ENCODE results near the gene GOLIM4.
A peak's percentile ranks its signal among the peaks of the same experiment; 100 is the strongest.
"Not testable (repeated sequence)": the region's sequence is repeated elsewhere in the genome, so short reads cannot be mapped to it uniquely, and the experiment has no call there.

GOLIM4 gene, protein sequence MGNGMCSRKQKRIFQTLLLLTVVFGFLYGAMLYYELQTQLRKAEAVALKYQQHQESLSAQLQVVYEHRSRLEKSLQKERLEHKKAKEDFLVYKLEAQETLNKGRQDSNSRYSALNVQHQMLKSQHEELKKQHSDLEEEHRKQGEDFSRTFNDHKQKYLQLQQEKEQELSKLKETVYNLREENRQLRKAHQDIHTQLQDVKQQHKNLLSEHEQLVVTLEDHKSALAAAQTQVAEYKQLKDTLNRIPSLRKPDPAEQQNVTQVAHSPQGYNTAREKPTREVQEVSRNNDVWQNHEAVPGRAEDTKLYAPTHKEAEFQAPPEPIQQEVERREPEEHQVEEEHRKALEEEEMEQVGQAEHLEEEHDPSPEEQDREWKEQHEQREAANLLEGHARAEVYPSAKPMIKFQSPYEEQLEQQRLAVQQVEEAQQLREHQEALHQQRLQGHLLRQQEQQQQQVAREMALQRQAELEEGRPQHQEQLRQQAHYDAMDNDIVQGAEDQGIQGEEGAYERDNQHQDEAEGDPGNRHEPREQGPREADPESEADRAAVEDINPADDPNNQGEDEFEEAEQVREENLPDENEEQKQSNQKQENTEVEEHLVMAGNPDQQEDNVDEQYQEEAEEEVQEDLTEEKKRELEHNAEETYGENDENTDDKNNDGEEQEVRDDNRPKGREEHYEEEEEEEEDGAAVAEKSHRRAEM

DNA sequence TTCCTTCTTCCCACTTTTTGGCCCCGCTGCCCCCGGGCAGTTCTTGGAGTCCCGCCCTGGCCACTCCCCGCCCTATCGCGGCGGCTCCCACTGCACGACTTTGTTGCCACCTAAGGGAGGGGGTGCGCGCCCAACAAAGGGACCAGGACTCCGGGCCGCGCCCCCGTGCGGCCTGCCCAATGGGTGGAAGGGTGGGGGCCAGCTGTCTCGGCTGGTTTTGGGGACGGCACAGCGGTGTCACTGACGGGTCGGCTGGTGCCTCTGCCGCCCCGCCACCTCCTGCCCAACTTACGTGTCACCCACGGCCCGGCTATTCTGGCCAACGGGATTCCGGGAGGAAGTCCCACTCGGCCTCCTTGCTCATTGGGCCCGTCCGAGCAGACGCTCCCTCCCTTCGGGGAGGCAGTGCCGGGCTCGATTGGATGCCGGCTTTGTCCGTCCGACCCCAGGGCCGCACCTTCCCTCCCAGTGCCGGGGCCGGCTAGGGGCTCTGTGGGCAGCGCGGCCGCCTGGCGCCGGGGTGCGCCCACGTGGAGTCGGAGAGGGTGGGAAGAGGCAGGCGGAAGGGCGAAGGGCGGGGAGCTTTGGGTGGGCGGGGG lies at the start of gene GOLIM4:
Gene GOLIM4, minus strand, starts transcription at position 314 of the 599 bp plus-strand sequence. CDS start 639 bp downstream, outside the sequence.
- peak; percentile 92 for DNase-seq (ENCODE audit: low read depth, low spot score)

DNA sequence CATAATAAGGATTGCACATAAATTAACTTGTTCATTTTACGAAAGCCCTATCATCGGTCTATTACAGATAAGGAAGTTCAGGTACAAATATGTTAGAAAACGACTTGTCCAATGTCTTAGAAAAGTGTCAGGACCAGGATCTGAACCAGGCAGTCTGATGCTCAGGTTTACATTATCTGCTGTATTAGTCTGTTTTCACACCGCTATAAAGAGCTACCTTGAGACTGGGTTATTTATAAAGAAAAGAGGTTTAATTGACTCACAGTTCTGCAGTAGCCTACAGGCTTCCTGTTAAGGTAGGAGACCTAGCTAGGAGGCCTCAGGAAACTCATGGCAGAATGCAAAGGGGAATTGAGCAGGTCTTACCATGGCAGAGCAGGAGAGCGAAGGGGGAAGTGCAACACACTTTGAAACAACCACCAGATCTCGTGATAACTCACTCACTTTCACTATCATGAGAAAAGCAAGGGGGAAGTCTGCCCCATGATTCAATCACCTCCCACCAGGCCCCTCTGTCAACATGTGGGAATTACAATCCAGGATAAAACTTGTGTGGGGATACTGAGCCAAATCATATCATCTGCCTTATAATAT lies 45.8 kb upstream of the GOLIM4 start:
- DNase-seq (ENCODE audit: low read depth, low spot score): no peak

DNA sequence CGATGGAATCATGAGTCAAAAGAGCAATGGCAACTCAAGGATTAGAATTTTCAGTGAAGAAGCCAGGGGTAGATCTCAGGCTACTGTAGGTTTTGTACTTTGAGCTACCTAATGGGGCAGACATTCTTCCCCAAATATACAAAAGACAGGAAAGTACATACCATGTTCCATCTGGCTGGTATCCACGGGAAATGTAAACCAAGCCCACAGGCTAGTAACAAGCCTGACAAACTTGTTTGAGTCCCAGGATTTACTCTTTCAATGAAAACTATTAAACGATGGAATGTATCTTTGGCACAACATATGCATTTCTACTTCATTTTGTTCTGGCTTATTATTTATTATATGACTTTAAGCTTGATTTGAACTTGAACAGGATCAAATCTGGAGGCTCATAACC lies 44.2 kb upstream of the GOLIM4 start:
- DNase-seq (ENCODE audit: low read depth, low spot score): no peak

DNA sequence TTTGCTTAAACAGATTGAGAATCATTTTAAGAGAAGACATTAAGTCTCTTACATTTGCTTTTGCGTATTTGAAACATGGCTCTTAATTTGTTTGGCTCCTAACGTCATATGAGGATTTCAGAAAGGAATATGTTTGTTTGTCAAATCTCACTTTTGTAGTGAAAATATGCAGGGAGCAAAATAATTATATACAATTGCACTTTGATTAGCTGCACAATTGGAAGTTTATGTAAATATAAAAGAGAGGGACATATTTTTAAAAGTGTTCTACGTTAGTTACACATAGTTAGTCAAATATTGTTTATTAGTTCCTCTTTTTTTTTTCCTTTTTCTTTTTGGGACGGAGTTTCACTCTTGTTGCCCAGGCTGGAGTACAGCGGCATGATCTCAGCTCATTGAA lies 42.7 kb upstream of the GOLIM4 start:
- DNase-seq (ENCODE audit: low read depth, low spot score): no peak

DNA sequence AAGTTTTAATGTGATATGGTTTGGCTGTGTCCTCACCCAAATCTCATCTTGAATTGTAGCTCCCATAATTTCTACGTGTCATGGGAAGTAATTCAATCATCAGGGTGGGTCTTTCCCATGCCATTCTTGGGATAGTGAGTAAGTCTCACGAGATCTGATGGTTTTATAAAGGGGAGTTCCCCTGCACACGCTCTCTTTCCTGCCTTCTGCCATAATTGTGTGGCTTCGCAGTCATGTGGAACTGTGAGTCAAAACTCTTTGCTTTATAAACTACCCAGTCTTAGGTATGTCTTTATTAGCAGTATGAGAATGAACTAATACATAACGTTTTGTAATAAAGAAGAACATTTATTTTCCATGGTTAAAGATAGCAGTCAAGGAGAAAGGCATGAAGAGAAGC lies 39.2 kb upstream of the GOLIM4 start:
- no peak for DNase-seq (ENCODE audit: low read depth, low spot score)

DNA sequence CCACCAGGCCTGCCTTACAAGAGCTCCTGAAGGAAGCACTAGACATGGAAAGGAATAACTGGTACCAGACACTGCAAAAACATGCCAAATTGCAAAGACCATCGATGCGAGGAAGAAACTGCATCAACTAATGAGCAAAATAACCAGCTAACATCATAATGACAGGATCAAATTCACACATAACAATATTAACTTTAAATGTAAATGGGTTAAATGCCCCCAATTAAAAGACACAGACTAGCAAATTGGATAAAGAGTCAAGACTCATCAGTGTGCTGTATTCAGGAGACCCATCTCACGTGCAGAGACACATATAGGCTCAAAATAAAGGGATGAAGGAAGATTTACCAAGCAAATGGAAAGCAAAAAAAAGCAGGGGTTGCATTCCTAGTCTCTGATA lies 34.5 kb upstream of the GOLIM4 start:
- not testable (repeated sequence) for DNase-seq (ENCODE audit: low read depth, low spot score)

DNA sequence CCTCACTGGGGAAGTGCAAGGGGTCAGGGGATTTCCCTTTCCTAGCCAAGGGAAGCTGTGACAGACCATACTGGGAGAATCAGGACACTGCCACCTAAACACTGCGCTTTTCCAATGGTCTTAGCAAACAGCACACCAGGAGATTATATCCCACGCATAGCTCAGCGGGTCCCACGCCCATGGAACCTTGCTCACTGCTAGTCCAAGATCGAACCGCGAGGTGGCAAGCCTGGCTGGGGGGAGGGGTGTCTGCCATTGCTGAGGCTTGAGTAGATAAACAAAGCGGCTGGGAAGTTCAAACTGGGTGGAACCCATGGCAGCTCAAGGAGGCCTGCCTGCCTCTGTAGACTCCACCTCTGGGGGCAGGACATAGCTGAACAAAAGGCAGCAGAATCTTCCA lies 32.7 kb upstream of the GOLIM4 start:
- DNase-seq (ENCODE audit: low read depth, low spot score): not testable (repeated sequence)

DNA sequence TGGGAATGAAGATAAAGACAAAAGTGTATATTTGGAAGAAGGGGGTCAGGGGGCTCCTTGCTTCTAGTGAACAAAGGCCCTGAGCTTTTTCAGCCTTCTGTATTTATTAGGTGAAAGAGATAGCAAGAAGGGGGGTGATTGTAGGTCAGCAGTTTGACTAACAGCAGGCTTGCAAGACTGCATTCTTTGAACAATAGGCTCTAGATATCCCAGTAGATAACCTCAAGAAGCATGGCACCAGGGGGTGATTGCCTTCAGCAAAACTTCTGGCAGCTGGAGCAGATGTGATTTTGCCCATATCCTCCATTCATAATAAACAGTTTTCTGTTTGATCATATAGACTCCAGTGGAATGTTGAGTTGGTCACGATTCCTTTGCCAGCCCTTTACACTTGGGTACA lies 31.7 kb upstream of the GOLIM4 start:
- DNase-seq (ENCODE audit: low read depth, low spot score): no peak

DNA sequence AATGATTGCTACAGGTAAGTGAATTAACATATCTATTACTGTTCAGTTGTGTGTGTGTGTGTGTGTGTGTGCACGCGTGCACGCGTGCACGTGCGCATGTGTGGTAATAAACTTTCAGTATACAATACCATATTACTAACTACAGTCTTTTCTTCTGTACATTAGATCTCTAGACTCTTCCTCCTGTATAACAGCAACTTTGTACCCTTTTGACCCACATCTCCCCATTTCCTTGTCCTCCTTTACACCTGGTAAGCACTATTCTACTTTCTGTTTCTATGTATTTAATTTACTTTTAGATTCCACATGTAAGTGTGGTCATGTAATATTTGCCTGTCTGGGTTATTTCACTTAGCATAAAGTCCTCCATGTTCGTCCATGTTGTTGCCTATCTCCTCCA lies 29.1 kb upstream of the GOLIM4 start:
- no peak for DNase-seq (ENCODE audit: low read depth, low spot score)

DNA sequence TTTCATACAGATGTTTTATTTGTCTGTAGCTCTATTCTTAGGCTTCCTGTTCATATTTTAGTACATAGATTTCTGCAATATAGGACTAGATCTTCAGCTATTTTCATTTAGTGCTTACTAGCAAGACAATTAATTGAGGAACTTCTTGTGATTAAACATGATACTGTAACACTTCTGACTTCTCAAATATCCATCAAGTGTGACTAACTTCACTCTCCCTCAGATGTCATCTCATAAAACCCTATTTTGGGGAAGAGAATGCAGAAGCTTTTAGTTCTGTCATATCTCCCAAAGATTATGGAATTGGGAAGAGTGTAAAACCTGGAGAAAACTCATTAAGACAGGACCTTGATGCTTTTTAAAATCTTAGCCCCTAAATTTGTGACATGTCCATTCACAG lies 28.6 kb upstream of the GOLIM4 start:
- no peak for DNase-seq (ENCODE audit: low read depth, low spot score)

DNA sequence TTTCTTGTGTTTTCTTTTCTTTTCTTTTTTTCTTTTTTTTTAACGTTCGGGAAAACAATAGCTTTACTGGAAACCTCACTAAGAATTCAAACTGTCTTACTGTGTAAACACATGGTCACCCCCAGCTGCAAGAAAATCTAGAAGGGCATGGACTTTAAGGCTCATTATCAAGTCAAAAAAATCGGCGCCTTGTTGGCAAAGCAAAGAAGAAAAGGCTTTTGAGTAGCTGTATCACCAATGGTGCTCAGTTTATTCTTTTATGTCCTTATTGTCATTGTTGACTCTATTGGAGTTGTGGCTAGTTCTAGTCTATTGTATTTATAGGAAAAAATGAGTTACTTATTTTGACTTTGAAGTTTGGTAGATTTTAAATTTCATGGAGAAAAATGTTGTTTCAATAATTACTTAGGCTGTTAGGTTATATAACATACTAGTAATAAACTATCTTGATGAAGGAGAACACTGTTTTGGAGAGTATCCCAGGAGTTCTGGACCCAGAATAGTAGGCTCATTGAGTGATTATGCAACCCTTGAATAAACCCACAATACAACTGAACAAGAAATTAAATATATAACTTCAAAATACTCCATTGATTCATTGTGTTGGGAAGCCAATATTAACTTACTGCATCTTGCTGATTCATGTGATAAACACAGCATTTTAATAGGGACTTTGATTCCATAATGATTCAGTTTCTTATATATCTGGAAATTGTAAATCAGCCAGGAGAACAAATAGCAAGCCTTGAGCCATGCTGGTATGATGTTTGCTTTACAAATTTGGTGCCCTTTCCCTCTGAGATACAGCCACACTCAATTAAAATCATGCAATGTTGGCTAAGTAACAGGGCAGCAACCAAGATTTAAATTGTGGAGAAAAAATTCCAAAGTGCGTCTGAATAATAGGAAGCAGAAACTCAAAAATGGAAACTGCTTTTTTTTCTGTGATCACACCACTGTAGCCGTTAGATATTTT lies 27.8 kb upstream of the GOLIM4 start:
- DNase-seq (ENCODE audit: low read depth, low spot score): no peak

DNA sequence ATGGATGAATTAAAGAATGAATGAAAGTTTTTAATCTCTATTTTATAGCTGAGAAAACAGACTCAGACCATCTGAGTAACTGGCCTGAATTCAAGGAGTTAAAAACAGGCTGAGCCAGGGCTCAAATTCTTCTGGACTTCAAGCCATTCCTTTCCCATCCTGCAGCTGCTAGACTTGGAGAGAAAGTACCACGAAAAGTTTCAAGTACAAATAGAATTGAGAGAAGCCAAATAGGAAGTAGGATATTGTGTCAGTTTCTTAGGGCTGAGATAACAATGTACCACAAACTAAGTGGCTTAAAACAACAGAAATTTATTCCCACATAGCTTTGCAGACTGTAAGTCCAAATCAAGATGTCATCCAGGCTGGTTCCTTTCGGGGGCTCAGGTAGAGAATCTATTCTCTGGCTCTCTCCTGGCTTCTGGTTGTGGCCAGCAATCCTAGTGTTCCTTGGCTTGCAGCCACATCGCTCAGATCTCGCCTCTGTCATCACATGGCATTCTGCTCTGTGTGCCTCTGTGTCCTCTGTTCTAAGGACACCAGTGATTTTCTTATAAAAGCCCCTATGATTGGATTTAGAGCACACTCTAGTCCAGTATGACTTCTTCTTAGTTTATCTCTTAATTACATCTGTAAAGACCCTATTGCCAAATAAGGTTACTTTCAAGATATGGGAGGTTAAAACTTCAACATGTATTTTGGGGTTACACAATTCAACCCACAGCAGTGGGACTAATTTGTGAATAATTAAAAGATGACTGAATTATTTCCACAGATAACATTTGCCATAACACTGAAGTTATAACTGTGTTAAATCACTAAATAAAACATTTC lies 25.7 kb upstream of the GOLIM4 start:
- DNase-seq (ENCODE audit: low read depth, low spot score): no peak

DNA sequence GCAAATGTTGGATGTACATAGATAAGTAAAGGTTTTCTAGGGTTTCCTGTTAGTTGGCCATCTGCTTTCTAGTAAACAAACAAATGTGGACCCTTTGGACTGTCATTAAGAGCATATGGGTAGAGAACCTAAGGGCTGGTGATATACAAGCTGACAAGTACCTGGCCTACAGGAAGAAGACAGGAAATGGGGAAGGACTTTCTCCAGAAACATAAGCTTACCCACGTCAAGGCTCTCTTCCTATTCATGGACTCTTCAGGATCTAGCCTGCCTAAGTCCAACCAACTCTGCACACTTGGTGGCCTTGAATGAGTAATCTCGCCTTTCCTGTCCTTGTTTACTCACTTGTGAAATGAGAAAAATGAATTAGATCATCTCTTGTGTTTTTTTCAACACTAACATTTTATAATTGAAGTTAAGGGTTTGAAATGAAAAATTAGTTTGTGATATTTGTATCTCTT lies 22.2 kb upstream of the GOLIM4 start:
- DNase-seq (ENCODE audit: low read depth, low spot score): no peak

DNA sequence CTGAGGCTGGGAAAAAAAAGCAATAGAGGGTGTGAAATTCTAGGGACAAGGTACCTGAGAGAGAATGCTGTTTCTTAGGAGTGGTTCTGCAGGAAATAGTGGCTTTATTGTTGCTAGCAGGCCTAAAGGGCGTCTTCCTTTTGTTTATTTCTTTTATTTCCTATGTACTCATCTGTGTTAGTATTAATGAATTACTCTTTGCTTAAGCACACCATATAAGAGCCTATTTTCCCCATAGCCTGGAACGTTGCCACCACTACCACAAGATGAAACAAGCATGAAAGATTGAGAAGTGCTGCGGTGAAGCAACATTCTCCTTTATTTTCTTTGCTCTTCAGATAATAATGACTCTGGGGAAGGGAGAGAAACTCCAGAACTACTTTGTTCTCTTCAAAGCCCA lies 21.3 kb upstream of the GOLIM4 start:
- DNase-seq (ENCODE audit: low read depth, low spot score): no peak

DNA sequence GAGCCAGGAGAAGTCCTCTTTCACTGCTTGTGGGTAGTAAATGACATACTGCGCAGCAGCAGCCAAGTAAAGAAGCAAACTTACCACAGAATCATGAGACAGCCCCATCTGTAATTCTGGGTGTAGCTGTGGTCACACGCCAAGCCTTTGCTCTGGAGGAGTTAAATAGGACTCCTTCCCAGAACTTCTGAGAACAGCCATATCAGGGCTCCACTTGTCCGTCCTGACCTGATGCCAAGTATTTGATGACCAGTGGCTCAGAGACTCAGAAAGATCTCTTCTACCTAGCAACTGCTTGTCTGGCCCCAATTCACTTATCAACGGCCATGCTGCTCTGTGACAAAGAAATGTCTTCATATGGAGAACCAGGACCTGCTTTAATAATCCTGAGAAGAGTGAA lies 20.6 kb upstream of the GOLIM4 start:
- DNase-seq (ENCODE audit: low read depth, low spot score): no peak

DNA sequence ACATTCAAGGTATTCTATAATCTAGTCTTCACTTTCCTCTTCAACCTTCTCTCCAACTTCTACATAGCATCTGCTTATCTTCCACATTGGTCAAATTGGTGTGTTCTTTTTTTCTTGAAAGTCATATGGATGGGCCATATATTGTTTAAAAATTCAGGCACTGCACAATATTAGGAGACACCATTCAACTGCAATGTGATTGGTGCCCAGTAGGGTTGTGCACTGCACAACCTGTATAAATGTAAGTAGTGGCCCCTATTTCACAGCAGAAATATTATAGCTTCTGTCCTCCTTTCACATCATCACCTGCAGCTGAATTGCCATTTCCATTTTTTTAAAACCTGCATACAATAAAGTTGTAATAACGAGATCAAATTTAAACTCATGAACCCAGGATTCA lies 18.1 kb upstream of the GOLIM4 start:
- DNase-seq (ENCODE audit: low read depth, low spot score): no peak

DNA sequence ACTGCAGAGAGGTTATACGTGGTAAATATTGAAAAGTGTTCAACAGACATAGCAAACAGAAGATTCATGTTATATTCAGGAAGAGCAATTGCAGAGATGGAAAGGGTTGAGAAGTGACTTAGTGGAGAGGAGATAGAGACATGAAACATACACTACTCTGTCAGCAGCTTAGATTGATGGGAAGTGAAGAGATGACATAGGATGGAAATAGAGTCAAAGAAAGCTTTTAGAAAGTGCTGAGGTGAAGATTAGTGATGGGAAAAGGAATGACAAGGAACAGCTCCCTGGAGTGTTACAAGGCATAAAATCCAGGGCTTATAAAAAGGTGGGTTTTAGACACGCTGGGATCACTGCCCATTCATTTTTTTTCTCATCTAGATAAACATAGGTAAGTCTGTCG lies 17.2 kb upstream of the GOLIM4 start:
- no peak for DNase-seq (ENCODE audit: low read depth, low spot score)

DNA sequence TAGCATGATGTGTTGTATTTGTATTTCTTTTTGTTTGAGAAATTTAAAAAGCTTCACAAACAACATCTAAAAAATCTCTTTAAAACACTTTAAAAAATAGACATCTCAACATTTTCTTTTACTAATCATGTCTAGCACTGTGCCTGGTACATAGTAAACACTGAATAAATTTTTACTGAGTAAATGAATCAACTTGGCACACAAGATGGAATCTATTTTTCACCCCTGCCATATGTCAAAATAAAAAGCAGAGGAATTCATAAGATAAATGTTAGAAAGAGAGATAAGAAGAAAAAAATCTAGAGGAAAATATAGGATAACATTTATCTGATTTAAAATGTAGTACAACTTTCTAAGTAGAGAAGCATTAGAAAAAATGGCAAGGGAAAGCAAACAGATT lies 8.6 kb upstream of the GOLIM4 start:
- no peak for DNase-seq (ENCODE audit: low read depth, low spot score)

DNA sequence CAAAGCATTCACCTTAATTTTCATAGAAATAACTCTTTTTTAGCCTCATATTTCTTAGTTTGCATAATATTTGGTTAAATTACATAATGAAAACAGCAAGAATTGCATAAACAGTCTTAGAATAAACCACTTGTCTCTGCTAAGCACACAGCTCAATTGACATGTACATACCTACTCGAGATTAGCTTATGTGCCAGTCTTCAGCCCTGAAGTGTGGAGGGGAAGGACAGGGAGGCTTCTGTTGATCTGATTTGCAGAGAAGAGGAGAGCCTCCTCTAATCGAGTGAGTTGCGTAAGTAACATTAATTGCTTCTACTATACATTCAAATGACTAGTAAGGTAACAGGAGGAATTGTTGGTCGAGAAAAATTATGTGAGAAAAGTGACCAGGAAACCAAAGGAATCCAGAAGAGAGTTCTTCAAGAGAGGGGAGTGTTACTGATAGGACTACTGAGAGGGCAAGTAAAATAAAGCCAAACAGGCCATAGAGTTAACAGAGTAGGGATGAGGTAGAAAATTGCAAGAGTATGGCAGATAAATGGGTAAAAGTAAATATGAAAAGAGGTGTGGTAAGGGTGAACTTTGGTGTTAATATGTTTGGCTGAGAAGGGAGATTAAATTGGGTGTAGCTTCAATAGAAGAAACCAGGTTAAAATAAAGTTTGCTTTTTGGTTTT lies 7.1 kb upstream of the GOLIM4 start:
- no peak for DNase-seq (ENCODE audit: low read depth, low spot score)

Data from smooth muscle cell of the brain vasculature (primary cell).